Lower lobe of right lung (tissue), 2 donors: Measurements from ENCODE around the gene SMAD6. TPM values are rescaled to one million over a fixed set of nuclear protein-coding genes. Genes with fewer than 3 reads are reported as not detected.

Experiments
- ATAC-seq, 2 donors: fragments of 200-7000 bp; cut with Tn5 transposase; one replicate each; pipeline ENCODE4 v1.9.1; 2020 to 2022; ENCODE audit warnings: mild to moderate bottlenecking in 2 of 2, moderate library complexity in 2 of 2
- DNase-seq: peaks from one replicate; pipeline ENCODE4 v3.0.0-alpha.2; 2020
- H3K27ac ChIP-seq: fragments of 200-600 bp; one replicate; pipeline ENCODE4 v1.8.0; 2022
- H3K27me3 ChIP-seq: fragments of 200-600 bp; one replicate; pipeline ENCODE4 v1.8.0; 2022; ENCODE audit warnings: low read depth
- H3K36me3 ChIP-seq: fragments of 200-600 bp; one replicate; pipeline ENCODE4 v1.8.0; 2022; ENCODE audit warnings: mild to moderate bottlenecking
- H3K4me1 ChIP-seq: fragments of 200-600 bp; one replicate; pipeline ENCODE4 v1.8.0; 2022
- H3K4me3 ChIP-seq: fragments of 200-600 bp; one replicate; pipeline ENCODE4 v1.8.0; 2022; ENCODE audit warnings: mild to moderate bottlenecking
- H3K9me3 ChIP-seq: fragments of 200-600 bp; one replicate; pipeline ENCODE4 v1.8.0; 2022
- CTCF ChIP-seq: fragments of 200-600 bp; IDR thresholded peaks from one replicate; pipeline ENCODE4 v1.8.0; 2022; ENCODE audit warnings: antibody characterized with exemption, mild to moderate bottlenecking
- intact Hi-C: fragments of 100-400 bp; cut with DNase I; formaldehyde crosslinking; loops from one replicate; pipeline ENCODE4 v1.11.0; 2022
- total RNA-seq: library from RNA; stranded (reverse); fragmentation: NEBNext Ultra II Directional; extraction: Animal tissue kit (Norgen Biotek cat#: 25700); gene quantifications from one replicate; pipeline ENCODE4 v1.2.1, GENCODE V29; 2021
- donor health status: DM: no; HTN: yes; CAD: no; lungs with severe emphysema.

Gene SMAD6
- total RNA-seq, 1 donor from 2014 or later, result 159 TPM

- Histone ChIP-seq H3K36me3 (peaks cover 43% of the 10 kb centered on the region), H3K4me1 (peaks cover 73% of the 10 kb centered on the region), H3K27ac (no peak overlapping the region), H3K27me3 (no peaks in the 10 kb centered on the region), H3K9me3 (no peaks in the 10 kb centered on the region), H3K4me3 (no peak overlapping the region)
- TF ChIP-seq CTCF, result no peak
- ATAC-seq, result no peak
- DNase-seq, result no peak
- intact Hi-C loops, result no loop called here
These were observed 23.4 kb downstream of the SMAD6 start for GRCh38 chr15:66725464-66725785.

GRCh38 chr15:66726386-66726785 is 24.4 kb downstream of the SMAD6 start:
- DNase-seq (no peak), ATAC-seq (no peak)
- Histone ChIP-seq H3K4me1 (peaks cover 72% of the 10 kb centered on the region), H3K27ac (no peak overlapping the region), H3K36me3 (peaks cover 33% of the 10 kb centered on the region), H3K27me3 (no peaks in the 10 kb centered on the region), H3K9me3 (no peaks in the 10 kb centered on the region), H3K4me3 (no peak overlapping the region)
- no peak for TF ChIP-seq CTCF
- intact Hi-C loops, result no loop called here

GRCh38 chr15:66729331-66729951 is 27.4 kb downstream of the SMAD6 start:
- Histone ChIP-seq H3K27me3 (no peaks in the 10 kb centered on the region), H3K4me3 (peak overlapping the region; percentile 25), H3K36me3 (peaks cover 13% of the 10 kb centered on the region), H3K4me1 (peaks cover 62% of the 10 kb centered on the region), H3K9me3 (no peaks in the 10 kb centered on the region), H3K27ac (peak overlapping the region; percentile 29)
- ATAC-seq, result peak; percentile 64 to 72
- intact Hi-C loops, result no loop called here
- TF ChIP-seq CTCF, result no peak
- no peak for DNase-seq

GRCh38 chr15:66730168-66731021 is 28.4 kb downstream of the SMAD6 start:
- Histone ChIP-seq H3K4me3 (peak overlapping the region; percentile 25), H3K27ac (no peak overlapping the region), H3K27me3 (no peaks in the 10 kb centered on the region), H3K4me1 (peaks cover 62% of the 10 kb centered on the region), H3K9me3 (no peaks in the 10 kb centered on the region), H3K36me3 (peaks cover 3% of the 10 kb centered on the region)
- intact Hi-C loops, result no loop called here
- ATAC-seq (peak in 1 of 2 donors; percentile 39), DNase-seq (no peak)
- TF ChIP-seq CTCF, result no peak

GRCh38 chr15:66733976-66734375 is 31.9 kb downstream of the SMAD6 start:
- Histone ChIP-seq H3K4me1 (peaks cover 65% of the 10 kb centered on the region), H3K36me3 (peaks cover 9% of the 10 kb centered on the region), H3K27ac (peak overlapping the region; percentile 36), H3K4me3 (peak overlapping the region; percentile 21), H3K9me3 (no peaks in the 10 kb centered on the region), H3K27me3 (no peaks in the 10 kb centered on the region)
- TF ChIP-seq CTCF, result no peak
- ATAC-seq (no peak), DNase-seq (no peak)
- intact Hi-C loops, result no loop called here
